IMR-90 (cell line): ENCODE data around the gene RAB1A. TPM values are rescaled to one million over a fixed set of nuclear protein-coding genes. Genes with fewer than 3 reads are reported as not detected.

Experiments
- ATAC-seq: fragments of 200-7000 bp; cut with Tn5 transposase; 2 replicates; pipeline ENCODE4 v1.9.1; 2020; ENCODE audit warnings: low read depth, mild to moderate bottlenecking, moderate library complexity
- BruUV-seq: library from RNA; stranded (reverse); fragments of 400-500 nt; replicated peaks from 2 replicates; lab custom pipeline; 2021; lab: Mats Ljungman, UMichigan
- CTCF ChIA-PET: fragments of 300-600 bp; formaldehyde crosslinking; extraction: SDS; loops from one replicate; lab custom pipeline; 2021; ENCODE audit warnings: antibody characterized with exemption; lab: Yijun Ruan, JAX
- POLR2A ChIA-PET: fragments of 300-600 bp; sonication (Branson Sonifier 250); formaldehyde crosslinking; loops from one replicate; lab custom pipeline; 2022; ENCODE audit warnings: antibody characterized with exemption; ENCODE audit not compliant: unreplicated experiment; lab: Charles Lee
- DNase-seq: peaks from one replicate; pipeline ENCODE4 v3.0.0; 2013
- H2AFZ ChIP-seq: replicated peaks from 2 replicates; pipeline ENCODE3; 2013; ENCODE audit warnings: low read length, mild to moderate bottlenecking; ENCODE audit not compliant: poor library complexity
- H2AK5ac ChIP-seq: 2 replicates; pipeline ENCODE4 v1.6.1; 2013; ENCODE audit warnings: low read depth, low read length, inconsistent platforms
- H2AK9ac ChIP-seq: replicated peaks from 2 replicates; pipeline ENCODE3; 2013; ENCODE audit warnings: mild to moderate bottlenecking, low read depth, low read length, moderate library complexity; ENCODE audit not compliant: poor library complexity
- H2BK120ac ChIP-seq: 2 replicates; pipeline ENCODE4 v1.6.1; 2013; ENCODE audit warnings: low read depth, low read length, inconsistent platforms
- H2BK15ac ChIP-seq: 3 replicates; pipeline ENCODE4 v1.6.1; 2013; ENCODE audit warnings: low read depth, low read length, inconsistent platforms
- H2BK20ac ChIP-seq: 2 replicates; pipeline ENCODE4 v1.6.1; 2013; ENCODE audit warnings: low read depth, mild to moderate bottlenecking, inconsistent platforms, low read length, moderate library complexity
- H2BK5ac ChIP-seq: 2 replicates; pipeline ENCODE4 v1.6.1; 2013; ENCODE audit warnings: mild to moderate bottlenecking, low read depth, low read length, inconsistent platforms; ENCODE audit not compliant: poor library complexity, severe bottlenecking
- H3K14ac ChIP-seq: replicated peaks from 2 replicates; pipeline ENCODE4 v1.6.1; 2013; ENCODE audit warnings: low read depth, low read length, inconsistent platforms
- H3K18ac ChIP-seq: 2 replicates; pipeline ENCODE4 v1.6.1; 2013; ENCODE audit warnings: low read depth, low read length, control low read depth
- H3K23ac ChIP-seq: 2 replicates; pipeline ENCODE4 v1.6.1; 2013; ENCODE audit warnings: low read depth, low read length, inconsistent platforms
- H3K27ac ChIP-seq: 2 replicates; pipeline ENCODE4 v1.5.1; 2013; ENCODE audit warnings: mild to moderate bottlenecking, control low read depth, low read length; ENCODE audit not compliant: insufficient read depth
- H3K27me3 ChIP-seq: 2 replicates; pipeline ENCODE4 v1.6.1; 2013; ENCODE audit warnings: low read length; ENCODE audit not compliant: control insufficient read depth, insufficient read depth
- H3K36me3 ChIP-seq: 2 replicates; pipeline ENCODE4 v1.6.1; 2013; ENCODE audit warnings: low read length, mixed read lengths; ENCODE audit not compliant: control insufficient read depth, insufficient read depth
- H3K4ac ChIP-seq: 2 replicates; pipeline ENCODE4 v1.6.1; 2013; ENCODE audit warnings: low read depth, low read length, inconsistent platforms
- H3K4me1 ChIP-seq: 2 replicates; pipeline ENCODE4 v1.6.1; 2013; ENCODE audit warnings: low read length, mixed read lengths; ENCODE audit not compliant: control insufficient read depth, insufficient read depth
- H3K4me2 ChIP-seq: 2 replicates; pipeline ENCODE4 v1.6.1; 2013; ENCODE audit warnings: low read depth, mild to moderate bottlenecking, control low read depth, low read length, moderate library complexity
- H3K4me3 ChIP-seq: 2 replicates; pipeline ENCODE4 v1.5.1; 2013; ENCODE audit warnings: low read depth, mild to moderate bottlenecking, control low read depth, low read length, moderate library complexity; ENCODE audit not compliant: insufficient read depth
- H3K56ac ChIP-seq: 2 replicates; pipeline ENCODE4 v1.6.1; 2013; ENCODE audit warnings: low read length, inconsistent platforms; ENCODE audit not compliant: insufficient read depth; ENCODE audit errors: extremely low read depth
- H3K79me1 ChIP-seq, 2 experiments: 2 replicates each; pipeline ENCODE4 v1.6.1; 2013; ENCODE audit warnings: low read length in 2 of 2, inconsistent platforms in 1 of 2, low read depth in 1 of 2
- H3K9ac ChIP-seq: 2 replicates; pipeline ENCODE4 v1.6.1; 2013; ENCODE audit warnings: low read depth, low read length, control low read depth
- H3K9me1 ChIP-seq: 2 replicates; pipeline ENCODE4 v1.6.1; 2013; ENCODE audit warnings: low read length, inconsistent platforms; ENCODE audit not compliant: insufficient read depth
- H3K9me3 ChIP-seq: 2 replicates; pipeline ENCODE4 v1.6.1; 2013; ENCODE audit warnings: low read length; ENCODE audit not compliant: control insufficient read depth, insufficient read depth
- H4K20me1 ChIP-seq: 2 replicates; pipeline ENCODE4 v1.6.1; 2013; ENCODE audit warnings: low read length, inconsistent platforms; ENCODE audit not compliant: insufficient read depth
- H4K5ac ChIP-seq: 2 replicates; pipeline ENCODE4 v1.6.1; 2013; ENCODE audit warnings: mild to moderate bottlenecking, low read depth, low read length, control low read depth
- H4K8ac ChIP-seq, 2 experiments: 2 replicates each; pipeline ENCODE4 v1.6.1; 2013; ENCODE audit warnings: low read depth in 2 of 2, low read length in 2 of 2, control low read depth in 1 of 2, inconsistent platforms in 1 of 2
- H4K91ac ChIP-seq: 2 replicates; pipeline ENCODE4 v1.6.1; 2013; ENCODE audit warnings: low read depth, low read length, inconsistent platforms; ENCODE audit not compliant: insufficient read depth
- FOS ChIP-seq: fragments of 150-350 bp; IDR thresholded peaks from 2 replicates; pipeline ENCODE4 v1.6.1; 2016; ENCODE audit warnings: low read depth, low read length
- MAFK ChIP-seq: IDR thresholded peaks from 2 replicates; pipeline ENCODE4 v1.6.1; 2012; ENCODE audit warnings: low read depth, low read length, improper control_type of control experiment
- MAZ ChIP-seq: IDR thresholded peaks from 2 replicates; pipeline ENCODE4 v1.6.1; 2012; ENCODE audit warnings: low read depth, mild to moderate bottlenecking, low read length, improper control_type of control experiment, moderate library complexity, borderline replicate concordance
- NFE2L2 ChIP-seq: fragments of 150-350 bp; IDR thresholded peaks from 2 replicates; pipeline ENCODE4 v1.6.1; 2016; ENCODE audit warnings: low read depth, mild to moderate bottlenecking, low read length
- POLR2A ChIP-seq: IDR thresholded peaks from 2 replicates; pipeline ENCODE4 v1.6.1; 2012; ENCODE audit warnings: mild to moderate bottlenecking, low read depth, low read length
- RAD21 ChIP-seq: IDR thresholded peaks from 2 replicates; pipeline ENCODE4 v1.6.1; 2012; ENCODE audit warnings: low read length, improper control_type of control experiment
- WGBS, 2 experiments: methylation state at CpG; one replicate each; pipeline versions ENCODE4 v1.1.5 to v1.1.7; 2013; ENCODE audit warnings: missing lambda C conversion rate in 2 of 2; ENCODE audit not compliant: insufficient read length in 1 of 2; ENCODE audit errors: extremely low coverage in 2 of 2; 5-methylcytosine and 5-hydroxymethylcytosine counted together
- dilution Hi-C: fragments of 300-500 bp; cut with HindIII; formaldehyde crosslinking; loops from one replicate; pipeline ENCODE4 v1.14.3; 2018; ENCODE audit warnings: low sequenced_read_pairs; ENCODE audit not compliant: unreplicated experiment
- in situ Hi-C: fragments of 300-500 bp; cut with MboI; formaldehyde crosslinking; loops from 3 replicates; pipeline ENCODE4 v1.14.3; 2019; ENCODE audit warnings: low sequenced_read_pairs, inconsistent platforms, mixed read lengths
- intact Hi-C: fragments of 100-400 bp; cut with micrococcal nuclease; formaldehyde crosslinking; loops from 2 replicates; pipeline ENCODE4 v1.10.0; 2022
- polyA plus RNA-seq, 3 experiments: library from polyadenylated mRNA; depleted of rRNA; stranded (reverse); fragments of >200 nt; gene quantifications; 2 replicates each; pipeline ENCODE4 v1.2.3, GENCODE V29; 2012; ENCODE audit warnings: low replicate concordance in 1 of 3
- total RNA-seq: library from RNA; depleted of rRNA; stranded (reverse); fragments of >200 nt; gene quantifications from 2 replicates; pipeline ENCODE4 v1.2.3, GENCODE V29; 2012
- TF ChIP-seq, protein P1 (sequence below): fragments of 150-350 bp; IDR thresholded peaks from 2 replicates; pipeline ENCODE4 v1.6.1; 2016; ENCODE audit warnings: low read depth, mild to moderate bottlenecking, low read length, moderate library complexity, borderline replicate concordance
- TF ChIP-seq, protein P2 (sequence below): conservative IDR thresholded peaks from 2 replicates; pipeline ENCODE4 v1.5.1; 2012; ENCODE audit warnings: mild to moderate bottlenecking, low read depth, low read length, improper control_type of control experiment

The RAB1A gene
- total and polyA plus RNA-seq, 2 of the 4 experiments (the other 2 are of a cell fraction) = 114 to 169 TPM

DNA sequence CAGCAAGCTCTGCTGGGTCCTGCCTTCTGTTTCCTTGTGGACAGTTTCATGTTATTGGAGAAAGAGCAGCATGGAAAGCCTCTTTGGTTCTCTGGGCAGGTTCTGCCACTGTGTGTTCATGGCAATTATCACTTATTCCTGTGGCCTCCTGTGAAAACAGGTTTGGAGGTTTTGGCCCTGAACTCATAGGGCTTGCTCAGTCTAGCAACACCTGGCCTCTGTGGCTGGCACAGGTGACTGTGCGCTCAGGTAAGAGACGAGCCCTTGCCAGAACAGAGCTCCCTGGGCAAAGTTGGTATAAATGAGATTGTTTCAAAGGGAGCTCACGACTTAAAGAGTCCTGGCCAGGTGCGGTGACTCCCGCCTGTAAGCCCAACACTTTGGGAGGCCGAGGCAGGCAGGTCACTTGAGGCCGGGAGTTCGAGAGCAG, 68.0 kb downstream of the RAB1A start:
- no peak overlapping the region for H3K4me2 ChIP-seq
- H2BK5ac ChIP-seq = no peak overlapping the region
- H2BK15ac ChIP-seq = no peak overlapping the region
- peaks cover 19% of the 10 kb centered on the region for H3K4me1 ChIP-seq
- no peak overlapping the region for H3K9ac ChIP-seq
- no peak overlapping the region for H3K18ac ChIP-seq
- no peak overlapping the region for H2AFZ ChIP-seq
- H3K4me3 ChIP-seq = no peak overlapping the region
- peaks cover 21 to 81% of the 10 kb centered on the region in 2 experiments for H3K79me1 ChIP-seq
- DNase-seq (no peak), ATAC-seq (no peak)
- ChIA-PET CTCF (interaction anchor here (0.6 kb wide), 1 partner anchor 186 kb away, joined by 3 read pairs; no protein-coding TSS in a partner anchor), POLR2A (no interaction called here)
- H2BK120ac ChIP-seq = no peak overlapping the region
- dilution Hi-C loops (no loop called here), in situ Hi-C loops (loop anchor here (25.0 kb wide), 1 partner anchor 500 kb away; no protein-coding TSS in a partner anchor), intact Hi-C loops (loop anchor here (10.0 kb wide), 1 partner anchor 373 kb away; the partner anchor contains the start of gene SPRED2)
- no peak overlapping the region for H4K8ac ChIP-seq
- no peak overlapping the region for H3K27ac ChIP-seq
- H3K14ac ChIP-seq = no peak overlapping the region
- peaks cover 2% of the 10 kb centered on the region; the same call in 1 of the 2 replicates for H3K36me3 ChIP-seq
- no peak overlapping the region for H3K23ac ChIP-seq
- 93% methylated on average over 3 of the region's 8 CpGs; no CpG with 5 or more reads in 1 of the 2 experiments for WGBS, 2 experiments
- no peak overlapping the region for H4K5ac ChIP-seq
- no peaks in the 10 kb centered on the region for H3K9me3 ChIP-seq
- no peak overlapping the region for H2AK5ac ChIP-seq
- no peak overlapping the region for H2AK9ac ChIP-seq
- no peak overlapping the region for H2BK20ac ChIP-seq
- no peak overlapping the region for H3K56ac ChIP-seq
- H3K4ac ChIP-seq = no peak overlapping the region
- H3K27me3 ChIP-seq = no peaks in the 10 kb centered on the region
- peaks cover 19% of the 10 kb centered on the region for H3K9me1 ChIP-seq
- no peak overlapping the region for H4K91ac ChIP-seq
- BruUV-seq = no TSS peak
- TF ChIP-seq MAZ (no peak), NFE2L2 (no peak), POLR2A (no peak), FOS (no peak), MAFK (no peak), RAD21 (no peak)
- TF ChIP-seq, protein P1, sequence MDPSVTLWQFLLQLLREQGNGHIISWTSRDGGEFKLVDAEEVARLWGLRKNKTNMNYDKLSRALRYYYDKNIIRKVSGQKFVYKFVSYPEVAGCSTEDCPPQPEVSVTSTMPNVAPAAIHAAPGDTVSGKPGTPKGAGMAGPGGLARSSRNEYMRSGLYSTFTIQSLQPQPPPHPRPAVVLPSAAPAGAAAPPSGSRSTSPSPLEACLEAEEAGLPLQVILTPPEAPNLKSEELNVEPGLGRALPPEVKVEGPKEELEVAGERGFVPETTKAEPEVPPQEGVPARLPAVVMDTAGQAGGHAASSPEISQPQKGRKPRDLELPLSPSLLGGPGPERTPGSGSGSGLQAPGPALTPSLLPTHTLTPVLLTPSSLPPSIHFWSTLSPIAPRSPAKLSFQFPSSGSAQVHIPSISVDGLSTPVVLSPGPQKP = no peak
- TF ChIP-seq, protein P2, sequence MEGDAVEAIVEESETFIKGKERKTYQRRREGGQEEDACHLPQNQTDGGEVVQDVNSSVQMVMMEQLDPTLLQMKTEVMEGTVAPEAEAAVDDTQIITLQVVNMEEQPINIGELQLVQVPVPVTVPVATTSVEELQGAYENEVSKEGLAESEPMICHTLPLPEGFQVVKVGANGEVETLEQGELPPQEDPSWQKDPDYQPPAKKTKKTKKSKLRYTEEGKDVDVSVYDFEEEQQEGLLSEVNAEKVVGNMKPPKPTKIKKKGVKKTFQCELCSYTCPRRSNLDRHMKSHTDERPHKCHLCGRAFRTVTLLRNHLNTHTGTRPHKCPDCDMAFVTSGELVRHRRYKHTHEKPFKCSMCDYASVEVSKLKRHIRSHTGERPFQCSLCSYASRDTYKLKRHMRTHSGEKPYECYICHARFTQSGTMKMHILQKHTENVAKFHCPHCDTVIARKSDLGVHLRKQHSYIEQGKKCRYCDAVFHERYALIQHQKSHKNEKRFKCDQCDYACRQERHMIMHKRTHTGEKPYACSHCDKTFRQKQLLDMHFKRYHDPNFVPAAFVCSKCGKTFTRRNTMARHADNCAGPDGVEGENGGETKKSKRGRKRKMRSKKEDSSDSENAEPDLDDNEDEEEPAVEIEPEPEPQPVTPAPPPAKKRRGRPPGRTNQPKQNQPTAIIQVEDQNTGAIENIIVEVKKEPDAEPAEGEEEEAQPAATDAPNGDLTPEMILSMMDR = no peak
- peaks cover 31% of the 10 kb centered on the region for H4K20me1 ChIP-seq
